Nucleus accumbens (tissue), 56 donors: ENCODE data around the gene ELF1.
"Not testable (repeated sequence)": the region's sequence is repeated elsewhere in the genome, so short reads cannot be mapped to it uniquely, and the experiment has no call there.

Source experiments
- DNase-seq, 56 donors: peaks; one replicate each; lab custom pipeline; 2025; lab: John Stamatoyannopoulos, UW

ELF1 gene

DNA sequence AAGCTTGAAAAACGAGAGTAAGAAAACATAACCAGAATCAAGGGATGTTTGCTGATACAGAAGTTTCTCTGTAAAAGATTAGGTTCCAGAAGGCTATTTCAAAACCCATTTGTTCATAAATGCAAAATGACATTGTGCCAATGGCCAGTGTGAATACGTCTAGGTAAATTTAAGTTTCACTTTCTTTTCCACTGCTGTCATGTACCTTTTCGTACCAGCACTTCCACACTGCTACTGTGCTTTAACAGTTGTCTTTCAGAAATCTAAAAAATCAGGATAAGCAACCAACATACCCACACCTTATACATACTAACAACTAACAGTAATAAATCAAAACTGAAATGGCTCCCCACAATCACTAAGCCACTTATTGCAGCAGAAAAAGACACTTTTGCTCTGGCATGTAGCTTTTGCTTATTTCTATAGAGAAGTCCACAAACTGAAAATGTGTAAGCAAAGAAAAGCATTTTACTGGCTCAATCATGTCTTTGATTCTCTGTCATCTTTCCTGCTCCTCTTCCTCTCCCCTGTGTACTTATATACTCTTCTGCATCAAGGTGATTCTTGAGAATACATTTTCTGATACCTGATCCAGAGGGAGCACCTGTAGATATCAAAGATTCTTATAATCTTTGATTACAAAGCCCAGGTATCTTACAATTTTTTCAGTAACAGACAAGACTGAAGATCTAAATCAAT, 34.3 kb downstream of the ELF1 start:
- DNase-seq, result no peak

DNA sequence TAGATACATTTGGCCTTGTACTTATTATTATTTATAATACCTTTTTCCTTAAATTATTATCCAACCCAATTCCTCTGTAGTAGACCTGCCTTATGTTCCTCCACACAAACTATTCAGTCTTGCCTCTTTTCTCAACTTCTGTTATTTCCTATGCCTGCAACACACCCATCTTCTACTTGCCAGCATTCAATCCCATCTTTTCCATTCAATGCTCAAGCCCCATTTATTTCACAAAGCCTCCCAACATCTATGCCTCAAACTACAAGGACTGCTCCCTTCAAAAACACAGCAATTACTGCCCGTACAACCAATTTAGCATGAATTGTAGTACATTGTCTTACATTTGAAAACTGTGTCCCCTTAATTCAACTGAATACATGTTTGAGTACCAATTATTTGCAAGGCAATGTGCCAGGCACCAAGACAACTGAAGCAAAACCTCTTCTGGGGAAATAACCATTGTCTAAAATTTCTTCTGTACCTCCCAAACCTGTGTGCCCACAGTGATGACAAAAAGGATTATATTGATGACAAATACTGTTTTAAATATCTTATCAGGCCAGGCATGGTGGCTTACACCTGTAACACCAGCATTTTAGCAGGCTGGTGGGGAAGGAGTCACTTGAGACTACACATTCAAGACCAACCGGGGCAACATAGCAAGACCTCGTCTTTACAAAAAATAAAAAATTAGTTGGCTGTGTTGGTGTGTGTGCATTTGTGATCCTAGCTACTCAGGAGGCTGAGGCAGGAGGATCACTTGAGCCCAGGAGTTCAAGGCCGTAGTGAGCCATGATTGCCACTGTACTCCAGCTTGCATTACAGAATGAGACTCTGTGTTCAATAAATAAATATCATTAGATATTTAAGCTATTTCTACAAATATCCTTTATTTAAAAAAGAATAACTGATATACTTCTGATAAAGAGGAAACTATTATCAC, 35.1 kb downstream of the ELF1 start:
- DNase-seq, result peak in 1 of 56 donors; percentile 19

DNA sequence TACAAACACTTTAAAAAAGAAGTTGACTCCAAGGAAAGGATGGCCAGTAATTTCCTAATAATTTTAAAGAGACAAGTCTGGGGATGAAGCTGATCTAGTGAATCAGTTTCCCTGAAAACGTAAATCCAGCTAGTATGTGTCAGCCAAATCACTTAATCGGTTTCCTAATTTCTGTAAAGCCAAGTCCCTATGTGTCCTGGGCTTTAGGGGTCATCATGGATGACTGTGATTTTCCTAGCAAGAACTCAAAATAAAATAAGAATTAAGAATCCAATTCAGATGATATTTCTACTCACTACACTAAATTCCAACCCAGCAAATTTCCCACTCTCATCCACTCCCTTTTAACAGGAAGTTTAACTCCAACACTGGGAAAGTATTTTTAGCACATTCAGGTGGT, 35.9 kb downstream of the ELF1 start:
- DNase-seq, result no peak

DNA sequence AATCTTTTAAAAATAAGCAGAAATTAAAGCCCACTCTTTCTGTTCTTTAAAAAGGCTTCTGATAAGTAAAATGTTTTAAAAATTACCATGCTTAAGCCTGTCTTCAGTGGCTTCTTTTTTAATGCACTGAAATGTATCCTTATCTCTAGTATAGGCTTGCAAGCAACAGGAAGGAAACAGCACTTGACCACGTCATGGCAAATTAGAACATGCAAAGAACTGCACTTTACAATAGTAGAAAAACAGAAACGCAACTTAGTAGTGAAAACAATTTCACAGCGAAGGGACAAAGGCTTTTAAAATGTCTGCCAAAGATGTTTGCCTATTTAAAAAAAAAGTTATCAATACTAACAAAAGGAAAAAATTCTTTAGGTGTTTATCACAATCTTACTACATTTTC, 36.3 kb downstream of the ELF1 start:
- DNase-seq, result peak in 3 of 56 donors; percentile 15 to 31 (median 15)

DNA sequence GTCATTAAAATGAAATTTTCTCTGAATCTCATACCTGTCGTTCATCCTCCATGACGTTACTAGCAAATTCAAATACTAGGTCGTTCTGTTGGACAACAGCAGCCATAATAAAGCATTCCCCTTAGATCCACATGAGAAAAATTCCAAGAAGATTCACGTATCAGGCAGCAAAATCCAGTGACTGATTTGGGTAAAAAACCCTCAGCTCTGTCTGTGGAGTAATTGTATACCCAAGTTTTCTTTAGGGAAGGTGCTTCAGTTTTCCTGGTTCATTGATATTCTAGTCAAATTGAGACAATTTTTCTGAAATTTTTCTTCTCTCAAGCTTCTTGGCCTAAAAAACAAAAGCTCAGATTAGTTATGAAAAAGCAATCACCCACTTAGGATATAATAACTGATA, 37.2 kb downstream of the ELF1 start:
- no peak for DNase-seq

DNA sequence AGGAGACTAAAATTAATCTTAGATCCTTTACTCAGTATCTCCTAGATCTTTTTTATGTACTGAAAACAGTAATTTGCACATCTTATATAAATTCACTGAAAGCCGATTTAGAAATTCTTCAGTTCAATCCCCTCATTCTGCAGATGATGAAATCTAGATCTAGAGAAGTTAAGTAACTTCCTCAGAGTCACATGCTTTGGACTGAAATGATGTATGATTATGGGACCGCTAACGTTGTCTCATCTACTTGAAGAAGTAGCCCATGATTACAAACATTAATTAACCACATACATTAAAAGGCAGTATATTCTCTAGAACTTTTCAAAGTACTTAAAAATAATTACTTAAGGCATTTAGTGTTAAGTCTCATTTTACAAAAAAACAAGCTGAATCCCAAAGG, 37.8 kb downstream of the ELF1 start:
- no peak for DNase-seq

DNA sequence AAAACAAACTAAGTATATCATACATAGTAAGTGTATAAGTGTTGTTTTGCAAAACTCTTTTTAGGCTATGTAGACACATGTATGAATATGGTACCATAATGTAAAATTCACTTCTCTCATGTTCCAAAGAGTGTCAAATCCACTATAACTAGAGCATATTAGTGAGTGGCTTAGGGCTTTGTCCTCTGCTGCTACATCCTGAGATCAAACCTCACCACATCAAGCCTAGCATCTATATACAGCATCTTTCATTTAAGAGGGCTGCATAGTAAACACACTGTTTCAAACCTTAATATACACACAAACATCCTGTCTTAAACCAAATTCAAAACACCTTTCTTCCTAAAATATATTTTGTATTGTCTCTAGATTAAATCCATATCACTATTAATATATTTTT, 38.7 kb downstream of the ELF1 start:
- DNase-seq, result no peak

DNA sequence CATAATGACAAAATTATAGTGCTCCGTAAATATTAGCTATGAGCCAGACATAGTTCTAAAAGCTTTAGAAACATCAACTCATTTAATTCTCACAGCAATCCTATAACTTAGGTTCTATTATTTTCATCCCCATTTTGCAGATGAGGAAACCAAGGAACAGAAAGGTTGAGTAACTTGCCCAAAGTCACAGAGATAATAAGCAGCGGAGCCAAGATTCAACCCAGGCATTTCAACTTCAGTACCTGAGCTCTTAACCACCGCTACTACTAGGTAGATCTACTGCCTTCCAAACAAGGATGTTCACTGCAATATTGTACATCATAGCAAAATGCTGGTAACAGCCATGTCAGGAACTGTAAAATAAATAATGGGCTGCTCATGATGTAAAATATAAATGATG, 39.9 kb downstream of the ELF1 start:
- no peak for DNase-seq

DNA sequence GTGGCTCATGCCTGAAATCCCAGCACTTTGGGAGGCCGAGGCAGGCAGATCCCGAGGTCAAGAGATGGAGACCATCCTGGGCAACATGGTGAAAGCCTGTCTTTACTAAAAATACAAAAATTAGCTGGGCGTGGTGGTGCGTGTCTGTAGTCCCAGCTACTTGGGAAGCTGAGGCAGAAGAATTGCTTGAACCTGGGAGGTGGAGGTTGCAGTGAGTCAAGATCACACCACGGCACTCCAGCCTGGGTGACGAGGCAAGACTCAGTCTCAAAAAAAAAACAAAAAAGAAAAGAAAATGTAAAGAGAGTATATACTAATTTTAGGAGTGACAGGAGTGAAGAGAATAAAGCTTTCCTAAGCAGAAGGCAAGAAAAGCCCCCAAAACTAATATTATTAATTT, 41.0 kb downstream of the ELF1 start:
- DNase-seq, result not testable (repeated sequence)

DNA sequence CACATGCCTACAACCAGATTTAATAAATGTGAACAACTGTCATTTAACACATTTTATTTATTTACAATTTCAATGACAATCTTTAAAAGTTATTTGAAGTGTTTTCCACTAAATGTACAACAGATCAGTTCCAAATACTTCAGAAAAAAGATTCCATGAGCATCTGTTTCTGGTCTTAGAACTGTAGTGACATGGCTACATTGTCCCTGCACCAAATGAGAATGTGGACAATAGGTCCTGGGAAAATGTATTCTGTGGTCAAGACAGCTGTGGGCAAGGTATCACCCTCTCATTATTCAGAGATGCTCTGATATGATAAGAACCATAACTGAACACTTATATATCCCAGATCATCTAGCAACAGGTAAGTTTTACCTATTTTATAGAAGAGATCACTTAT, 43.7 kb downstream of the ELF1 start:
- no peak for DNase-seq

DNA sequence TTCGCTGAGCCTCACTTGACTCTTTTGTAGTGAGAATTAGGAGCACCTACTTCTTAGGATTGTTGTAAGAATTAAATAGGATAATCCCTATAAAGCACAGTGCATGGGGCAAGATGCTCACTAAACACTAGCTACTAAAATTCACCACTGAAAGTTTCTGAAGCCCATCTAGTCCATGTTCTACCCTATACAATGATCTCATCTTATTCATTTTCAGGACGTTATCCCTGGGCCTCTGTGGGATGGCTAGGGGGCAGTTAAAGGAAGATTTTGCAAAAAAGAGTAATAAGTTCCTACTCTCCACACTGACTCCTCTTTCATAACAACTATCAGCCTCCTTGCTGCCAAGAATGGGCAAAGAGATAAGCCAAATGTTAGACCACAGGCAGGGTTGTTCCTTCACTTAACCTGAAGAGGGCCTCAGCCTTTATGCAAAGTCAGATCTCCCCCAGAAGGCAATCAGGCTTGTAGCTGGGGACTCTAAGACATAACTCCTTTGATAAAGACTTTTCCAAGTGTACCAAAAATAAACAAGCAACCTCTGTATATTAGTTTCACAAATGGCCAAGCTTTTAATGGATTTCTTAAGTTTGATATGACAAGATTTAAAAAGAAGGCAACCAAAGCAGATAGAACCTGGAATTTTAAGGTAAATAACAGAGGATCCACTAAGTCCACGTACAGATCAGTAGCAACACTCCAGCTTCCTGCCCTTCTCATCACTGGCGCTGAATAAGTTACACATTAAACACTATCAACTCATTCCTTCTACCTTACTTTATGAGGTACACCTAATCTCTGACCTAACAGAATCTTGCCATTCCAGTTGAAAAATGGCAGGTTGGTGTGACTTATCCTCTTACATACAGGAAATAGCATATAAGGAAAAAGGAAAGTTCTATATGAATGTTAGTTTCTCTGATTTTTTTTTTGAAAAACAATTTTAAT, 44.4 kb downstream of the ELF1 start:
- DNase-seq, result no peak

DNA sequence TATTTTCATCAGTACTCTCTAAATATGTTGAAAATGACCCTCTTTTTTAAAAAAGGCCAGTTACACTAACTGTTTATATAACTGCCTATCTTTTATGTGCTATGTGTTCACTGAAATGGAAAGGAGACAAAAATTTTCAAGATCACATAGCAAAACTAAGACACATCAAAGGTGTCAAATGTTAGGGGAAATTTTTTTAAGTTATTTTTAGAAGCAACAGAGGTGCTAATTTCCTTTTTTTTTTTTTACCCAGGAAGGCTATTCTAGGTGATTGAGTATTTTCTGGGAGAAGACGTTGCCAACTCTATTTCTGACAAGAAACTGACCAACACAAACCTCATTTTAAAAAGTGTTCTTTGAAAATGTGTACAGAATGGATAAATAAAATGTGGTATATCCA, 45.7 kb downstream of the ELF1 start:
- DNase-seq, result no peak

DNA sequence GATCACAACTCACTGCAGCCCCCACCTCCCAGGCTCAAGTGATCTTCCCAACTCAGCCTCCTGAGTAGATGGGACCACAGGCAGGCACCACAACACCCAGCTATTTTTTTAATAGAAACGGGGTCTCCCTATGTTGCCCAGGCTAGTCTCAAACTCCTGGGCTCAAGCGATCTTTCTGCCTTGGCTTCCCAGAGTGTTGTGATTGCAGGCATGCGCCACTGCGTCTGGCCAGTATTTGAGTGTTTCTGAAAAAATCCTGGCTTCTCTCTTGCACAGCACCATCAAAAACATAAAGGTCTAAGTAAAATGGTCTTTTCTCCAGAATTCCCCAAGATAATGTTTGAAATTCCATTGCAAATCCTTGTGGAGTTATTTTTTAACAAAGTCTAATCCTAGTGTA, 47.8 kb downstream of the ELF1 start:
- DNase-seq, result no peak

DNA sequence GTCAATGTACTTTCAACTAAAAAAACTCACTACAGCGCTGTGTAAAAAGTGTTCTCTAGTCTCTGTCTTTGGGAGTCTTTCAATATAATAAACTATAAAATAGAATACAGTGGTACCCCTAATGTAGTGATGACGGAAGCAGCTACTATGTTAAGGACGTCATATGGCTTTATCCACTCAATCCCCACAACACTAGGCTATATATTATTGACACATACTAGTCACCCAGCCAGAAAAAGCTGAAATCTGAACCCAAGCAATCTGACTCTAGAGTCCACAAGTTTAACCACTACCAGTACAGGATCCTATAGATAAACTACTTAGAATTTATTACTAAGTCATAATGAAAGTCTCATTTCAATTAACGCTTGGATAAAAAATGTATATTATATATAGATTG, 48.3 kb downstream of the ELF1 start:
- DNase-seq, result no peak

DNA sequence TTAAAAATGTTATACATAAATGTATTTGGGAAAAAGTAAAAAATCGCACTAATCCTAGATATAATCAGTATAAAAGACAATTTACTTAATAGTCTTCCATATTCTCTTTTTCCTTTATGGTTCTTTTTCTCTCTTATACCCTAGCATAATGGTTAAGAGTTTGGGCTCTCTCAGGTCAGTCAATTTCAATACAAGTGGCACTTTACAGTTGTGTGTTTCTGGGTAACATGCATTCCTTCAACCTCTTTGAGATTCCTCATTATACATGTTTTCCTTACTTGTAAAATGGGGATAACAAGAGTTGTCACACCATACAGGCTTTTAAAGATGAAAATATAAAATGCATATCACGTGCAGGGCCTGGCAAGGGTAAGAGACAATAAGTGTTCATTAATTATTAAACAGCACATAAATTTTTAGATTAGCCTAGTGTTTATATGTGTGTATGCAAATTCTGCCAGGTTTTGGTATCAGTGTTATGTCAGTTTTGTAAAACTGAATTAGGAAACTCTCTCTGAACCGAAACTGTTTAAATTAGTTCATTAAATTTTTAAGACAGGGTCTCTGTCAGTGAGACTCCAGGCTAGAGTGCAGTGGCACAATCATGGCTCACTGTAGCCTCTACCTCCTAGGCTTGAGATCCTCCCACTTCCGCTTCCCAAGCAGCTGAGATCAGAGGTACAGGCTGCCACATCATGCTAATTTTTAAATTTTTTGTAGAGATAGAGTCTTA, 49.8 kb downstream of the ELF1 start:
- no peak for DNase-seq

DNA sequence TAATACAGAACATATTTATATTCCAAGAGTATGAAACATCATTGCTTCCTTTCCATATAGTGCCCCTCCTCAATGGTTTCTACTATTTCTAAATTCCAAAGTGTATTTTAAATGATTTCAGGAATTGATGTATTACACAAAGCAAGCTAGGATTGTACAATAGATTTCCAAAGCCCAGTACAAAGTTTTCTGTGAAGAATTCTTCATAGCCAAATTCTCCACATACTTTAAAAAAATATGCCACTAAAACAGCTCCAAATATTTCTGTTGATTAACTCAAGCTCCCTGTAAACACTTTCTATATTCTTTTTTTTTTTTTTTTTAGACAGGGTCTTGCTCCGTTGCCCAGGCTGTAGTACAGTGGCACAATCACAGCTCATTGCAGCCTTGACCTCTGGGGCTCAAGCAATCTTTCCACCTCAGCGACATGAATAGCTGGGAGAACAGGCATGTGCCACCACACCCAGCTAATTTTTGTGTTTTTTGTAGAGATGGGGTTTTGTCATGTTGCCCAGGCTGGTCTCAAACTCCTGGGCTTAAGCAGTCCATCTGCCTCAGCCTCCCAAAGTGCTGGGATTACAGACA, 50.6 kb downstream of the ELF1 start:
- DNase-seq, result no peak

DNA sequence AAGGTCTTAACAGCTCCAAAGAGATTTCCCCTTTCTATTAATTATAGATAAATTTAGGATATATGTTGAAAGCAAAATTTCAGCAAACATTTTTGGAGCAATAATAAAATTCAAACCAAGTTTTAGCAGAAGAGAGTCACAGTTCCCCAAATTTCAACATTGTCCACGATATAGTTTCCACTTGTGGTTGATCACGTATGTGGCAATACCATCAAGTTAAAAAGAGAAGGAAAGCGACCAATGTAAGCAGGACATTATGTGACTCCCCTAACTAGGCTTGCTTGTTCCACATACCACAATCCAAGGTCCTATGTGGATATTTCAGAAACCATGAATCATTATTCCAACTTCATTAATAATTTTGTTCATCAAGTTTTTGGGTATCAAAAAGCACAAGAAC, 52.8 kb downstream of the ELF1 start:
- no peak for DNase-seq

DNA sequence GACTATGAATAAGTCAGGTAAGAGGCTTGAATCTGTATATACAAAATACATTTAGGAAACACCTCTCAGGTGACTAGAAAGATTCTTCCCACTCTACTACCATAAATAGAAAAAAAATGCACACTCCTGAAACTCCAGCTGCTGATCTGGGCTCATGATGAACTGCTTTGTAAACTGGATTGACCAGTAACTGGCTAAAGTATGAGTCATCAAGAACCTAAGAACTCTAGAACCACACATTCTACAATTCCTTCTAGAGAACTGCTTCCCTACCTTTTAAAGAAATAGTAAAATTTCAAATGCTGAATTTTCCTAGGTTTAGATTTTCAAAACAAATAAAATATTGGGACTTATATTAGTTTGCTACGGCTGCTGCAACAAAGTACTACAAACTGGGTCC, 55.2 kb downstream of the ELF1 start:
- no peak for DNase-seq

DNA sequence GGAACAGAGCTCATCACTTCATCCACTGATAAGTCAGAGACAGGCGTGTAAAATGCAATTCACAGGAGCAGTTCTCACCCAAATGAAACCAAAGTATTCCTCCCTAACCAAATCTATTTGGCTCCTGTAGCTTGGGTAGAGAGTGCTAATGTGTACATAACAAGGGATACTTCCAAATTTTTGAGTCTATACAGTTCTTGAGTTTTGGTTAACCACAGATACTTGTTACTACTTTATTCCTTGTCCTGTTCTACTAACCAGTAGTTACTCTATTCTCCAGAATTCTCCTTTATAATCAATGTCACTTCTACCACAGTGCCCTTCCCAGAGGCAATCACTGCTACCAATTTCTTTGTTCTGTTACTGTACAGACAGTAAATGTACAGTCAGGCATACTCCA, 57.3 kb downstream of the ELF1 start:
- no peak for DNase-seq

DNA sequence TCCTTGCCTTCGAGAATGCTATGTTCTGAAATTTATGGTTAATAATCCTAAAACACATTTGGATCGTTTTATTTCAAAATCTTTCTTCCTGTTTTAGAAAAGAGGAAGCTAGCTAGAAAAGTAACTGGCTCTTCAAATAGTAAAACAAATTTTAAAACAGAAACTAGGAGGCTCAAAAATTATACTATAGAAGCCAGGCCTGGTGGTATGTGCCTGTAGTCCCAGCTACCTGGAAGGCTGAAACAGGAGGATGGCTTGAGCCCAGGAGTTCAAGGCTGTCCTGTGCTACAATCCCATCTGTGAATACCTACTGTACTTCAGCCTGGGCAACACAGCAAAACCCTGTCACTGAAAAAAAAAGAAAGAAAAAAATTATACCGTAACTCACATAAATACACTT, 57.9 kb downstream of the ELF1 start:
- DNase-seq, result no peak
